Epithelial cell of esophagus (primary cell): ENCODE results near the gene KLHL10.

ENCODE experiments used
- DNase-seq: peaks from one replicate; pipeline ENCODE4 v3.0.0; 2010; ENCODE audit warnings: low read depth
- H3K4me3 ChIP-seq: 2 replicates; pipeline ENCODE4 v1.5.1; 2011; ENCODE audit warnings: mild to moderate bottlenecking, low read length, control low read depth
- CTCF ChIP-seq: IDR thresholded peaks from 2 replicates; pipeline ENCODE4 v1.5.1; 2011; ENCODE audit warnings: low read depth, mild to moderate bottlenecking, low read length, control low read depth, inconsistent platforms; ENCODE audit not compliant: insufficient read depth; ENCODE audit errors: missing control alignments

KLHL10 gene

GRCh38 chr17:41864836-41865595 is 27.4 kb downstream of the KLHL10 start, which contains the start of gene KLHL11:
Gene KLHL11, minus strand, starts transcription at chr17:41865423. Its CDS starts 53 bp downstream, at chr17:41865370.
- peak within 1 kb of the TSS; percentile 91 for H3K4me3 ChIP-seq
- peak; percentile 94 for DNase-seq

DNA sequence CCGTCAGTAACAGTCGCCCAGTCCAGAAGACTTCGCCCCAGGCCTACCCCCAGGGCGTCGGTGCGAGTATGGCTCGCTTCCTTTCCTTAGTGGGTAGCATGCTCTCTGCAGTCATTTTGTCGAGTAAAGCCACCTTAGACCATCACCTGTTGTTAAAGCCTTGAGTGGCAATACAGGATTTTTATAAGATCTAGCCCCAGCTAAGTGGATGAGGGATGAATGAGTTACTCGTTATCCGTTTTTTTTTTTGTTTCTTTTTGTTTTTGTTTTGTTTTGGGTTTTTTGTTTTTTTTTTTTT is 27.9 kb downstream of the KLHL10 start:
- no peak for TF ChIP-seq CTCF

More at GRCh38 chr17:41864836-41865595, 27.4 kb downstream of the KLHL10 start, which contains the start of gene KLHL11:
- TF ChIP-seq CTCF: no peak

DNA sequence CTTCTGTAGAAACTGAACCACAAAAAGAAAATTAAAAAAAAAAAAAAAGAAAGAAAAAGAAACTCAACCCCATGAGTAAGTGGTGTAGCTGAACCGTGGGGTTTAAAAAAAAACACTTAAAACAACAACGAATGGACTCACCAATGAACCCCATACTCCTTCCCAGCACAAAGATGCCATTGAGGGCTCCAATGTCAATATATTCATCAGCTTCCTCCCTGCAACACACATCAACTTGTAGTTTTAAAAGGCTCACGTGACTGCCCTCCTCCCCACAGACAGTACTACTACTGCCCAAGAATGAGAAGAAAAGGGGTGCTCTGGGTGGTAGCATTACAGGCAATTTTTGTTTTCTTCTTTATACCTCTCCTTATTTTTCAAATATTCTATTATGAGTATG is 30.9 kb downstream of the KLHL10 start:
- H3K4me3 ChIP-seq: no peak overlapping the region
- no peak for DNase-seq
- no peak for TF ChIP-seq CTCF

More for the DNA sequence above, 27.9 kb downstream of the KLHL10 start:
- H3K4me3 ChIP-seq: peak overlapping the region; percentile 36
- no peak for DNase-seq

GRCh38 chr17:41869426-41869825 is 31.8 kb downstream of the KLHL10 start:
- TF ChIP-seq CTCF: no peak
- peak; percentile 85 for DNase-seq

DNA sequence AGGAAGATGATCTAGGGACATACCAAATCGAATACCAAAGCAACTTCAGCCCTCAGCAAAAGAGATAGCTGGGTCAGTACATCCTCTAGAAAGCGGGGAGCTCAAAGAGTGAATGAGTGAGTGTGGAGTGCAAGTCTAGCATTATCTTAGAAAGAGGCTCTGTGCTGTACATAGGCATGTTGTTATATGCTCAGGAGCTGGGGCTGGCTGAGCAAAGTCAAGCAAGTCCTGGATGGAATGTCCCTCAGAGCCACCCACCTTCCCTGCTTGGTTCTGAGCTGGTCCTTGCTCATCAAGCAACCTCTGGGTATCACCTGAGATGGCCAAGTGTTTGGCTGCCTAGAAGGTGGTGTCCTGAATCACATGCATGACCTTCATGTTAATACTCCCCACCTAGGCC is 32.5 kb downstream of the KLHL10 start:
- DNase-seq: no peak
- TF ChIP-seq CTCF: no peak
- H3K4me3 ChIP-seq: no peak overlapping the region

More at GRCh38 chr17:41869426-41869825, 31.8 kb downstream of the KLHL10 start:
- no peak overlapping the region for H3K4me3 ChIP-seq

DNA sequence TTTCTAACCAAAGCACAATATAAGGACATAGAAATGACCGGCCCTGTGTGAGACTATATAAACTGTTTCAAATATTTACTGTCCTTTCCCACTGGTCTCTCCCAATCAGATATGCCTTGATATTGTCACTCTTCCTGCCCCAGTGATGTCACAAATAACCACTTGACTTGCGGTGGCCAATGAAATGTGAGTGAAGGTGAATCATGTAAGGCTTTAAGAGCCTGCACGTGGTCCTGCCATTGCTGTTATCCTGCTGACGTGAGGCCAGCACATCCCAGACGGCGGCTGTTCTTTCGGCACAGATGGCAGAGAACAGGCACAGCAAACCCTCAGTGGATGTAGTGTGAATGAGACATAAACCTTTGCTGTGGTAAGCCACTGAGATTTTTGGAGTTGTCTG is 33.0 kb downstream of the KLHL10 start:
- H3K4me3 ChIP-seq: no peak overlapping the region
- peak; percentile 27 for DNase-seq
- no peak for TF ChIP-seq CTCF

DNA sequence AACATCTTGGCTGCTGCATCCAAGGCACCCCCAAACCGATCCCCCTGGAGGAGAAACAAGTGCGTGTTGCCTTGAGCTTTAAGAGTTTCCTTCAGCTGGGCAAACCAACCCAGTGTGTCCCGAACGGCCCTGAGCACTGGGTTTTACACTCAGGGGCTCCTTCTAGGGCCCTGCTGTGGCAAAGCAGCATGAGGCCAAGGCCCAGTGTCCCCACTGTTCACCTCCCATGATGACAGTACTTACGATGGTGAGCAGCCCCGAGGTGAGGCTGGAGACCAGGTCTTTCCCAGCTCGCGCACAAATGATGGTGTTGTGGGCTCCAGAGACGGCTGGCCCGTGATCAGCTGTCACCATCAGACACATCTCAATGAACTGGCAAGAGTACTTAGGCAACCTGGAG is 34.2 kb downstream of the KLHL10 start:
- DNase-seq: no peak
- TF ChIP-seq CTCF: no peak
- H3K4me3 ChIP-seq: no peak overlapping the region
